ENCODE measurements around the gene EEF2K. TPM values are rescaled to one million over a fixed set of nuclear protein-coding genes. Genes with fewer than 3 reads are reported as not detected.

The EEF2K gene
- total and polyA plus RNA-seq, 2 of the 13 experiments (the other 11 are each of a cell fraction or from before 2014, with no cell fraction given), result 22.0 to 23.8 TPM

- peak; percentile 48; the same call in 1 of the 2 replicates for TF ChIP-seq ZSCAN21 (CRISPR knock-in tag; IDR thresholded peaks at IDR 0.05; ENCODE audit: borderline replicate concordance)
- no peak; the same call in 1 of the 2 replicates for TF ChIP-seq RFX5 (IDR thresholded peaks at IDR 0.05; ENCODE audit: low read depth, low read length)
- no peak for TF ChIP-seq ZNF816 (CRISPR knock-in tag; IDR thresholded peaks at IDR 0.05; ENCODE audit: borderline replicate concordance)
- no peak for TF ChIP-seq ZZZ3 (CRISPR knock-in tag; IDR thresholded peaks at IDR 0.05; ENCODE audit: borderline replicate concordance)
- TF ChIP-seq ZBTB14 (CRISPR knock-in tag; IDR thresholded peaks at IDR 0.05), result no peak
- TF ChIP-seq HNRNPL (IDR thresholded peaks at IDR 0.05; ENCODE audit: low read depth, low read length), result peak; percentile 70; the same call in 1 of the 2 replicates
- peak; percentile 58; the same call in 1 of the 2 replicates for TF ChIP-seq ZFP41 (CRISPR knock-in tag; IDR thresholded peaks at IDR 0.05; ENCODE audit: borderline replicate concordance)
- TF ChIP-seq IKZF1 (IDR thresholded peaks at IDR 0.05), result no peak
- TF ChIP-seq EP300 (IDR thresholded peaks at IDR 0.05; ENCODE audit: low read depth in 2 of 2, low read length in 2 of 2), result no peak
- TF ChIP-seq EP300 (CRISPR knock-in tag; IDR thresholded peaks at IDR 0.05; ENCODE audit: borderline replicate concordance), result no peak
- TF ChIP-seq CBX5 (CRISPR knock-in tag; IDR thresholded peaks at IDR 0.05; ENCODE audit: borderline replicate concordance), result 0 out of 2 replicates have a peak, but pooled peaks have one; percentile 62
- no peak; the same call in 1 of the 2 replicates for TF ChIP-seq FOXK2 (IDR thresholded peaks at IDR 0.05)
- no peak for TF ChIP-seq ZKSCAN5 (CRISPR knock-in tag; IDR thresholded peaks at IDR 0.05)
- 0 out of 2 replicates have a peak, but pooled peaks have one; percentile 10 for TF ChIP-seq RFXAP (CRISPR knock-in tag; IDR thresholded peaks at IDR 0.05; ENCODE audit: borderline replicate concordance)
- peak; percentile 60 for TF ChIP-seq HBP1 (CRISPR knock-in tag; IDR thresholded peaks at IDR 0.05; ENCODE audit: low read depth)
- no peak for TF ChIP-seq ZC3H13 (CRISPR knock-in tag; IDR thresholded peaks at IDR 0.05)
- peak; percentile 11; the same call in 1 of the 2 replicates for TF ChIP-seq THRA (CRISPR knock-in tag; IDR thresholded peaks at IDR 0.05; ENCODE audit: borderline replicate concordance)
- TF ChIP-seq ZNF251 (CRISPR knock-in tag; IDR thresholded peaks at IDR 0.05), result no peak
- 0 out of 2 replicates have a peak, but pooled peaks have one; percentile 6 for TF ChIP-seq ZMAT3 (CRISPR knock-in tag; conservative IDR thresholded peaks at IDR 0.05)
- TF ChIP-seq ZMYM2 (CRISPR knock-in tag; IDR thresholded peaks at IDR 0.05), result no peak
- no peak for TF ChIP-seq ZNF263 (CRISPR knock-in tag; IDR thresholded peaks at IDR 0.05)
- no peak for TF ChIP-seq MAFG (CRISPR knock-in tag; IDR thresholded peaks at IDR 0.05)
- TF ChIP-seq CCAR2 (optimal IDR thresholded peaks at IDR 0.05; ENCODE audit: low read depth, low read length), result no peak
- no peak for TF ChIP-seq BATF2 (CRISPR knock-in tag; IDR thresholded peaks at IDR 0.05)
Observed at GRCh38 chr16:22190776-22191531, 15.1 kb upstream of the EEF2K start (continued).

All from HepG2 (cell line).